GM12891 (cell line): Measurements from ENCODE around the gene USP31.

ENCODE experiments used
- POLR2A ChIP-seq: IDR thresholded peaks from 2 replicates; pipeline ENCODE4 v1.6.1; 2011; ENCODE audit warnings: low read depth, low read length, control low read depth
- POLR2AphosphoS5 ChIP-seq: IDR thresholded peaks from 2 replicates; pipeline ENCODE4 v1.6.1; 2011; ENCODE audit warnings: low read depth, low read length, control low read depth

- TF ChIP-seq POLR2AphosphoS5 (no peak), POLR2A (no peak)
Measured at GRCh38 chr16:23071196-23072083, 77.8 kb downstream of the USP31 start.
